ENCODE measurements around the gene SH2D2A. TPM values are rescaled to one million over a fixed set of nuclear protein-coding genes. Genes with fewer than 3 reads are reported as not detected.
"Not testable (repeated sequence)": the region's sequence is repeated elsewhere in the genome, so short reads cannot be mapped to it uniquely, and the experiment has no call there.

Gene SH2D2A
- total RNA-seq, 1 experiment from 2014 or later: not detected

GRCh38 chr1:156772222-156772621 lies 44.4 kb downstream of the SH2D2A start:
- Histone ChIP-seq H3K4me2 (ENCODE audit: low read depth, low read length, poor library complexity, severe bottlenecking) (no peak overlapping the region), H3K4me3 (ENCODE audit: low read length) (no peak overlapping the region), H3K9me2 (replicated peaks; ENCODE audit: insufficient read depth, low read length) (no peaks in the 10 kb centered on the region), H3K79me2 (ENCODE audit: low read length) (peaks cover 93% of the 10 kb centered on the region), H3K9me3 (ENCODE audit: low read length) (no peaks in the 10 kb centered on the region), H2AFZ (ENCODE audit: low read length) (no peak overlapping the region), H3K27ac (ENCODE audit: low read length) (no peak overlapping the region), H4K20me1 (ENCODE audit: insufficient read depth, low read depth, low read length) (peaks cover 20% of the 10 kb centered on the region; the same call in 1 of the 2 replicates), H3K36me3 (ENCODE audit: insufficient read depth, low read length) (peaks cover 17% of the 10 kb centered on the region; the same call in 1 of the 2 replicates), H3K9ac (ENCODE audit: low read length) (no peak overlapping the region), H3K27me3 (ENCODE audit: low read length) (no peaks in the 10 kb centered on the region), H3K4me1 (ENCODE audit: low read length) (peaks cover 22% of the 10 kb centered on the region)
- no peak for DNase-seq

- Histone ChIP-seq H4K20me1 (ENCODE audit: insufficient read depth, low read depth, low read length) (peaks cover 11% of the 10 kb centered on the region; the same call in 1 of the 2 replicates), H3K4me1 (ENCODE audit: low read length) (peaks cover 30% of the 10 kb centered on the region), H3K27ac (ENCODE audit: low read length) (peak overlapping the region; percentile 67; the same call in 1 of the 2 replicates), H3K4me2 (ENCODE audit: low read depth, low read length, poor library complexity, severe bottlenecking) (peak overlapping the region; percentile 95), H3K9ac (ENCODE audit: low read length) (peak overlapping the region; percentile 96), H3K79me2 (ENCODE audit: low read length) (peaks cover 77% of the 10 kb centered on the region), H3K36me3 (ENCODE audit: insufficient read depth, low read length) (peaks cover 17% of the 10 kb centered on the region; the same call in 1 of the 2 replicates), H3K9me3 (ENCODE audit: low read length) (no peaks in the 10 kb centered on the region), H2AFZ (ENCODE audit: low read length) (no peak overlapping the region), H3K9me2 (replicated peaks; ENCODE audit: insufficient read depth, low read length) (no peaks in the 10 kb centered on the region), H3K4me3 (ENCODE audit: low read length) (peak overlapping the region; percentile 92), H3K27me3 (ENCODE audit: low read length) (no peaks in the 10 kb centered on the region)
- DNase-seq: no peak
Measured at GRCh38 chr1:156768610-156769295, 47.9 kb downstream of the SH2D2A start.

GRCh38 chr1:156767879-156768604 lies 48.6 kb downstream of the SH2D2A start:
- no peaks in the 10 kb centered on the region for H3K9me2 ChIP-seq (replicated peaks; ENCODE audit: insufficient read depth, low read length)
- H3K79me2 ChIP-seq (ENCODE audit: low read length): peaks cover 70% of the 10 kb centered on the region
- H3K27ac ChIP-seq (ENCODE audit: low read length): peak overlapping the region; percentile 67; the same call in 1 of the 2 replicates
- peak overlapping the region; percentile 95 for H3K4me2 ChIP-seq (ENCODE audit: low read depth, low read length, poor library complexity, severe bottlenecking)
- DNase-seq: peak; percentile 62
- H3K9me3 ChIP-seq (ENCODE audit: low read length): no peaks in the 10 kb centered on the region
- peak overlapping the region; percentile 92 for H3K4me3 ChIP-seq (ENCODE audit: low read length)
- no peak overlapping the region for H2AFZ ChIP-seq (ENCODE audit: low read length)
- H3K27me3 ChIP-seq (ENCODE audit: low read length): no peaks in the 10 kb centered on the region
- peaks cover 11% of the 10 kb centered on the region; the same call in 1 of the 2 replicates for H4K20me1 ChIP-seq (ENCODE audit: insufficient read depth, low read depth, low read length)
- peak overlapping the region; percentile 96 for H3K9ac ChIP-seq (ENCODE audit: low read length)
- H3K4me1 ChIP-seq (ENCODE audit: low read length): peaks cover 30% of the 10 kb centered on the region
- peaks cover 17% of the 10 kb centered on the region; the same call in 1 of the 2 replicates for H3K36me3 ChIP-seq (ENCODE audit: insufficient read depth, low read length)

GRCh38 chr1:156767101-156767878 lies 49.4 kb downstream of the SH2D2A start, which contains the start of gene PRCC:
PRCC (plus strand) TSS chr1:156767535; CDS start chr1:156767772, 237 bp downstream.
- H3K9me3 ChIP-seq (ENCODE audit: low read length): no peaks in the 10 kb centered on the region
- H3K4me2 ChIP-seq (ENCODE audit: low read depth, low read length, poor library complexity, severe bottlenecking): peak within 1 kb of the TSS; percentile 95
- peaks cover 11% of the 10 kb centered on the region; the same call in 1 of the 2 replicates for H3K36me3 ChIP-seq (ENCODE audit: insufficient read depth, low read length)
- H3K27ac ChIP-seq (ENCODE audit: low read length): peak within 1 kb of the TSS; percentile 67
- no peaks in the 10 kb centered on the region for H3K27me3 ChIP-seq (ENCODE audit: low read length)
- peaks cover 30% of the 10 kb centered on the region for H3K4me1 ChIP-seq (ENCODE audit: low read length)
- H3K79me2 ChIP-seq (ENCODE audit: low read length): peaks cover 62% of the 10 kb centered on the region
- DNase-seq: peak; percentile 100
- peaks cover 7% of the 10 kb centered on the region; the same call in 1 of the 2 replicates for H4K20me1 ChIP-seq (ENCODE audit: insufficient read depth, low read depth, low read length)
- no peaks in the 10 kb centered on the region for H3K9me2 ChIP-seq (replicated peaks; ENCODE audit: insufficient read depth, low read length)
- H3K4me3 ChIP-seq (ENCODE audit: low read length): peak within 1 kb of the TSS; percentile 92
- H2AFZ ChIP-seq (ENCODE audit: low read length): peak within 1 kb of the TSS; percentile 51; the same call in 1 of the 2 replicates
- H3K9ac ChIP-seq (ENCODE audit: low read length): peak within 1 kb of the TSS; percentile 96

- H3K9ac ChIP-seq (ENCODE audit: low read length): peak overlapping the region; percentile 87
- H3K27ac ChIP-seq (ENCODE audit: low read length): peak overlapping the region; percentile 40; the same call in 1 of the 2 replicates
- no peak for DNase-seq
- H3K36me3 ChIP-seq (ENCODE audit: insufficient read depth, low read length): peaks cover 8% of the 10 kb centered on the region; the same call in 1 of the 2 replicates
- H3K79me2 ChIP-seq (ENCODE audit: low read length): peaks cover 55% of the 10 kb centered on the region
- peaks cover 7% of the 10 kb centered on the region; the same call in 1 of the 2 replicates for H4K20me1 ChIP-seq (ENCODE audit: insufficient read depth, low read depth, low read length)
- H2AFZ ChIP-seq (ENCODE audit: low read length): peak overlapping the region; percentile 51
- peaks cover 30% of the 10 kb centered on the region for H3K4me1 ChIP-seq (ENCODE audit: low read length)
- no peaks in the 10 kb centered on the region for H3K9me3 ChIP-seq (ENCODE audit: low read length)
- H3K9me2 ChIP-seq (replicated peaks; ENCODE audit: insufficient read depth, low read length): no peaks in the 10 kb centered on the region
- H3K27me3 ChIP-seq (ENCODE audit: low read length): no peaks in the 10 kb centered on the region
- peak overlapping the region; percentile 92 for H3K4me2 ChIP-seq (ENCODE audit: low read depth, low read length, poor library complexity, severe bottlenecking)
- H3K4me3 ChIP-seq (ENCODE audit: low read length): peak overlapping the region; percentile 86
Measured at GRCh38 chr1:156766298-156767100, 50.1 kb downstream of the SH2D2A start.

- Histone ChIP-seq H3K9ac (ENCODE audit: low read length) (peak overlapping the region; percentile 87), H3K4me3 (ENCODE audit: low read length) (peak overlapping the region; percentile 86), H3K27me3 (ENCODE audit: low read length) (no peaks in the 10 kb centered on the region)
Measured at GRCh38 chr1:156765666-156766065, 51.0 kb downstream of the SH2D2A start.

GRCh38 chr1:156765136-156765535 lies 51.5 kb downstream of the SH2D2A start:
- peaks cover 41% of the 10 kb centered on the region for H3K79me2 ChIP-seq (ENCODE audit: low read length)
- H3K4me1 ChIP-seq (ENCODE audit: low read length): peaks cover 21% of the 10 kb centered on the region
- not testable (repeated sequence) for H3K9ac ChIP-seq (ENCODE audit: low read length); DNase-seq; H3K9me2 ChIP-seq (replicated peaks; ENCODE audit: insufficient read depth, low read length); H3K9me3 ChIP-seq (ENCODE audit: low read length); H3K4me2 ChIP-seq (ENCODE audit: low read depth, low read length, poor library complexity, severe bottlenecking); H2AFZ ChIP-seq (ENCODE audit: low read length); H3K36me3 ChIP-seq (ENCODE audit: insufficient read depth, low read length); H3K27me3 ChIP-seq (ENCODE audit: low read length); H4K20me1 ChIP-seq (ENCODE audit: insufficient read depth, low read depth, low read length); H3K27ac ChIP-seq (ENCODE audit: low read length); H3K4me3 ChIP-seq (ENCODE audit: low read length)

More at GRCh38 chr1:156765666-156766065, 51.0 kb downstream of the SH2D2A start:
- Histone ChIP-seq H3K36me3 (ENCODE audit: insufficient read depth, low read length) (peaks cover 3% of the 10 kb centered on the region; the same call in 1 of the 2 replicates), H3K4me2 (ENCODE audit: low read depth, low read length, poor library complexity, severe bottlenecking) (peak overlapping the region; percentile 92), H2AFZ (ENCODE audit: low read length) (peak overlapping the region; percentile 51), H3K79me2 (ENCODE audit: low read length) (peaks cover 47% of the 10 kb centered on the region), H3K27ac (ENCODE audit: low read length) (peak overlapping the region; percentile 40; the same call in 1 of the 2 replicates), H3K9me3 (ENCODE audit: low read length) (no peaks in the 10 kb centered on the region), H3K9me2 (replicated peaks; ENCODE audit: insufficient read depth, low read length) (no peaks in the 10 kb centered on the region), H3K4me1 (ENCODE audit: low read length) (peaks cover 24% of the 10 kb centered on the region), H4K20me1 (ENCODE audit: insufficient read depth, low read depth, low read length) (peaks cover 7% of the 10 kb centered on the region; the same call in 1 of the 2 replicates)
- DNase-seq: no peak
